Measurements from ENCODE around the gene PACSIN3. TPM values are rescaled to one million over a fixed set of nuclear protein-coding genes. Genes with fewer than 3 reads are reported as not detected.

PACSIN3 gene
- polyA plus RNA-seq, 1 donor (not counting 4 experiments of a cell fraction or from before 2014, with no cell fraction given), result 28.1 TPM

- no peaks in the 10 kb centered on the region for H3K9me1 ChIP-seq (ENCODE audit: control insufficient read depth, extremely low read depth, insufficient read depth, low read length)
- DNase-seq (ENCODE audit: low read depth, low spot score) (no peak), FAIRE-seq (no peak)
- H3K4me2 ChIP-seq (ENCODE audit: control insufficient read depth, extremely low read depth, insufficient read depth, low read depth, low read length), result no peak overlapping the region
- H3K9ac ChIP-seq (ENCODE audit: control insufficient read depth, extremely low read depth, insufficient read depth, low read length), result no peak overlapping the region
- H3K27ac ChIP-seq (ENCODE audit: control insufficient read depth, insufficient read depth, low read length), result no peak overlapping the region
- H3K27me3 ChIP-seq (ENCODE audit: control insufficient read depth, extremely low read depth, insufficient read depth, low read length), result no peaks in the 10 kb centered on the region
- no peak overlapping the region for H3K4me3 ChIP-seq (ENCODE audit: control insufficient read depth in 2 of 3, extremely low read depth in 1 of 3, insufficient read depth in 2 of 3, low read depth in 1 of 3, low read length in 3 of 3)
- no peaks in the 10 kb centered on the region for H4K20me1 ChIP-seq (ENCODE audit: control insufficient read depth, extremely low read depth, insufficient read depth, low read length)
- H3K4me1 ChIP-seq (ENCODE audit: control insufficient read depth, extremely low read depth, insufficient read depth, low read length), result no peaks in the 10 kb centered on the region
- no peaks in the 10 kb centered on the region for H3K9me3 ChIP-seq (ENCODE audit: control insufficient read depth, low read depth, low read length)
- no peak overlapping the region for H2AFZ ChIP-seq (ENCODE audit: control insufficient read depth, low read length)
- peaks cover 7 to 11% of the 10 kb centered on the region in 2 experiments for H3K36me3 ChIP-seq (ENCODE audit: control insufficient read depth in 2 of 2, extremely low read depth in 1 of 2, insufficient read depth in 2 of 2, low read length in 2 of 2)
- TF ChIP-seq, protein P1, sequence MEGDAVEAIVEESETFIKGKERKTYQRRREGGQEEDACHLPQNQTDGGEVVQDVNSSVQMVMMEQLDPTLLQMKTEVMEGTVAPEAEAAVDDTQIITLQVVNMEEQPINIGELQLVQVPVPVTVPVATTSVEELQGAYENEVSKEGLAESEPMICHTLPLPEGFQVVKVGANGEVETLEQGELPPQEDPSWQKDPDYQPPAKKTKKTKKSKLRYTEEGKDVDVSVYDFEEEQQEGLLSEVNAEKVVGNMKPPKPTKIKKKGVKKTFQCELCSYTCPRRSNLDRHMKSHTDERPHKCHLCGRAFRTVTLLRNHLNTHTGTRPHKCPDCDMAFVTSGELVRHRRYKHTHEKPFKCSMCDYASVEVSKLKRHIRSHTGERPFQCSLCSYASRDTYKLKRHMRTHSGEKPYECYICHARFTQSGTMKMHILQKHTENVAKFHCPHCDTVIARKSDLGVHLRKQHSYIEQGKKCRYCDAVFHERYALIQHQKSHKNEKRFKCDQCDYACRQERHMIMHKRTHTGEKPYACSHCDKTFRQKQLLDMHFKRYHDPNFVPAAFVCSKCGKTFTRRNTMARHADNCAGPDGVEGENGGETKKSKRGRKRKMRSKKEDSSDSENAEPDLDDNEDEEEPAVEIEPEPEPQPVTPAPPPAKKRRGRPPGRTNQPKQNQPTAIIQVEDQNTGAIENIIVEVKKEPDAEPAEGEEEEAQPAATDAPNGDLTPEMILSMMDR (optimal IDR thresholded peaks at IDR 0.05 in 1 of 3, IDR thresholded peaks at IDR 0.05 in 1 of 3, conservative IDR thresholded peaks at IDR 0.05 in 1 of 3; ENCODE audit: extremely low read depth in 1 of 3, insufficient read depth in 2 of 3, low read length in 3 of 3), result no peak
- TF ChIP-seq EZH2 (IDR thresholded peaks at IDR 0.05; ENCODE audit: low read length), result no peak
- peaks cover 2% of the 10 kb centered on the region for H3K79me2 ChIP-seq (ENCODE audit: control insufficient read depth, insufficient read depth, low read length)
- dilution Hi-C loops (cut with MboI; ENCODE audit: extremely low pct_ligation_motif_present, low sequenced_read_pairs), result no loop called here
Observed at GRCh38 chr11:47225552-47226400, 39.5 kb upstream of the PACSIN3 start.

- Histone ChIP-seq H4K20me1 (ENCODE audit: control insufficient read depth, extremely low read depth, insufficient read depth, low read length) (no peaks in the 10 kb centered on the region), H3K4me2 (ENCODE audit: control insufficient read depth, extremely low read depth, insufficient read depth, low read depth, low read length) (no peak overlapping the region), H3K27ac (ENCODE audit: control insufficient read depth, insufficient read depth, low read length) (no peak overlapping the region), H3K4me3 (ENCODE audit: control insufficient read depth in 2 of 3, extremely low read depth in 1 of 3, insufficient read depth in 2 of 3, low read depth in 1 of 3, low read length in 3 of 3) (no peak overlapping the region), H3K4me1 (ENCODE audit: control insufficient read depth, extremely low read depth, insufficient read depth, low read length) (peaks cover 7% of the 10 kb centered on the region), H3K9me1 (ENCODE audit: control insufficient read depth, extremely low read depth, insufficient read depth, low read length) (no peaks in the 10 kb centered on the region), H3K36me3 (ENCODE audit: control insufficient read depth in 2 of 2, extremely low read depth in 1 of 2, insufficient read depth in 2 of 2, low read length in 2 of 2) (peaks cover 4 to 14% of the 10 kb centered on the region in 2 experiments), H2AFZ (ENCODE audit: control insufficient read depth, low read length) (no peak overlapping the region), H3K9me3 (ENCODE audit: control insufficient read depth, low read depth, low read length) (no peaks in the 10 kb centered on the region), H3K9ac (ENCODE audit: control insufficient read depth, extremely low read depth, insufficient read depth, low read length) (no peak overlapping the region), H3K27me3 (ENCODE audit: control insufficient read depth, extremely low read depth, insufficient read depth, low read length) (no peaks in the 10 kb centered on the region), H3K79me2 (ENCODE audit: control insufficient read depth, insufficient read depth, low read length) (peaks cover 20% of the 10 kb centered on the region)
- dilution Hi-C loops (cut with MboI; ENCODE audit: extremely low pct_ligation_motif_present, low sequenced_read_pairs), result no loop called here
- TF ChIP-seq, protein P1 (optimal IDR thresholded peaks at IDR 0.05 in 1 of 3, IDR thresholded peaks at IDR 0.05 in 1 of 3, conservative IDR thresholded peaks at IDR 0.05 in 1 of 3; ENCODE audit: extremely low read depth in 1 of 3, insufficient read depth in 2 of 3, low read length in 3 of 3), result no peak
- TF ChIP-seq EZH2 (IDR thresholded peaks at IDR 0.05; ENCODE audit: low read length), result no peak
- no peak for DNase-seq (ENCODE audit: low read depth, low spot score)
- FAIRE-seq, result no peak
Observed at GRCh38 chr11:47222696-47223095, 36.5 kb upstream of the PACSIN3 start.
